HUES48 (cell line): ENCODE results near the gene PTPRS.

Experiments used
- H3K27ac ChIP-seq: one replicate; pipeline ENCODE4 v1.7.0; 2013; ENCODE audit warnings: low read depth, low read length, inconsistent platforms
- H3K27me3 ChIP-seq: 2 replicates; pipeline ENCODE4 v1.6.1; 2013; ENCODE audit warnings: mild to moderate bottlenecking, low read length; ENCODE audit not compliant: control insufficient read depth, insufficient read depth
- H3K36me3 ChIP-seq: 2 replicates; pipeline ENCODE4 v1.6.1; 2013; ENCODE audit warnings: low read length; ENCODE audit not compliant: control insufficient read depth, insufficient read depth
- H3K4me1 ChIP-seq: 2 replicates; pipeline ENCODE4 v1.6.1; 2013; ENCODE audit warnings: mild to moderate bottlenecking, low read length; ENCODE audit not compliant: control insufficient read depth, insufficient read depth
- H3K4me3 ChIP-seq: 2 replicates; pipeline ENCODE4 v1.5.1; 2013; ENCODE audit warnings: mild to moderate bottlenecking, low read depth, low read length
- H3K9ac ChIP-seq: 2 replicates; pipeline ENCODE4 v1.6.1; 2013; ENCODE audit warnings: mild to moderate bottlenecking, low read depth, low read length, moderate library complexity
- H3K9me3 ChIP-seq: 2 replicates; pipeline ENCODE4 v1.6.1; 2013; ENCODE audit warnings: low read length; ENCODE audit not compliant: control insufficient read depth, insufficient read depth

Gene PTPRS

GRCh38 chr19:5294403-5295160 is 46.0 kb downstream of the PTPRS start:
- H3K36me3 ChIP-seq, result no peaks in the 10 kb centered on the region
- H3K27ac ChIP-seq, result peak overlapping the region; percentile 73
- peak overlapping the region; percentile 81 for H3K4me3 ChIP-seq
- no peaks in the 10 kb centered on the region for H3K27me3 ChIP-seq
- H3K9ac ChIP-seq, result no peak overlapping the region
- H3K9me3 ChIP-seq, result no peaks in the 10 kb centered on the region
- H3K4me1 ChIP-seq, result peaks cover 12% of the 10 kb centered on the region

GRCh38 chr19:5293612-5294378 is 46.8 kb downstream of the PTPRS start:
- Histone ChIP-seq H3K4me3 (peak overlapping the region; percentile 81), H3K27me3 (no peaks in the 10 kb centered on the region), H3K27ac (peak overlapping the region; percentile 73), H3K36me3 (no peaks in the 10 kb centered on the region), H3K9ac (0 out of 2 replicates have a peak overlapping the region, but pooled peaks have one; percentile 16), H3K4me1 (peaks cover 12% of the 10 kb centered on the region), H3K9me3 (no peaks in the 10 kb centered on the region)

- Histone ChIP-seq H3K4me1 (peaks cover 12% of the 10 kb centered on the region), H3K36me3 (no peaks in the 10 kb centered on the region), H3K4me3 (peak overlapping the region; percentile 81), H3K27me3 (no peaks in the 10 kb centered on the region), H3K9me3 (no peaks in the 10 kb centered on the region), H3K9ac (0 out of 2 replicates have a peak overlapping the region, but pooled peaks have one; percentile 16), H3K27ac (peak overlapping the region; percentile 81)
These were observed 47.6 kb downstream of the PTPRS start for GRCh38 chr19:5292822-5293611.

GRCh38 chr19:5292453-5292821 is 48.2 kb downstream of the PTPRS start:
- H3K27ac ChIP-seq, result peak overlapping the region; percentile 29
- H3K27me3 ChIP-seq, result no peaks in the 10 kb centered on the region
- no peak overlapping the region for H3K9ac ChIP-seq
- no peaks in the 10 kb centered on the region for H3K9me3 ChIP-seq
- H3K36me3 ChIP-seq, result no peaks in the 10 kb centered on the region
- H3K4me3 ChIP-seq, result peak overlapping the region; percentile 55
- H3K4me1 ChIP-seq, result peaks cover 12% of the 10 kb centered on the region

- Histone ChIP-seq H3K9me3 (no peaks in the 10 kb centered on the region), H3K4me3 (no peak overlapping the region), H3K27me3 (no peaks in the 10 kb centered on the region), H3K36me3 (no peaks in the 10 kb centered on the region), H3K4me1 (peaks cover 12% of the 10 kb centered on the region), H3K9ac (no peak overlapping the region), H3K27ac (no peak overlapping the region)
These were observed 48.9 kb downstream of the PTPRS start for GRCh38 chr19:5291588-5292193.
